HEK293 (cell line): ENCODE data around the gene BORCS6.

Source experiments
- GLIS2 ChIP-seq: fragments of 450-650 bp; formaldehyde crosslinking; IDR thresholded peaks from 2 replicates; pipeline ENCODE4 v1.5.1; 2016; ENCODE audit warnings: missing biosample characterization, missing genetic modification characterization
- HOXA7 ChIP-seq: sonication (generic); formaldehyde crosslinking; IDR thresholded peaks from 2 replicates; pipeline ENCODE4 v1.8.1; 2022; ENCODE audit warnings: missing genetic modification reagents, borderline replicate concordance
- TCF7L2 ChIP-seq: IDR thresholded peaks from 2 replicates; pipeline ENCODE4 v1.6.1; 2011; ENCODE audit warnings: low read depth, mild to moderate bottlenecking, inconsistent platforms, low read length, moderate library complexity, borderline replicate concordance
- ZBTB1 ChIP-seq: fragments of 450-650 bp; formaldehyde crosslinking; IDR thresholded peaks from 2 replicates; pipeline ENCODE4 v1.5.1; 2016; ENCODE audit warnings: missing biosample characterization, missing genetic modification characterization
- ZBTB48 ChIP-seq: fragments of 450-650 bp; formaldehyde crosslinking; IDR thresholded peaks from 2 replicates; pipeline ENCODE4 v1.5.1; 2016; ENCODE audit warnings: missing biosample characterization, missing genetic modification characterization
- ZIC2 ChIP-seq: fragments of 450-650 bp; formaldehyde crosslinking; IDR thresholded peaks from 2 replicates; pipeline ENCODE4 v1.5.1; 2016; ENCODE audit warnings: missing biosample characterization, missing genetic modification characterization
- ZNF157 ChIP-seq: fragments of 450-650 bp; formaldehyde crosslinking; IDR thresholded peaks from 2 replicates; pipeline ENCODE4 v1.5.1; 2016; ENCODE audit warnings: missing biosample characterization, missing genetic modification characterization
- ZNF335 ChIP-seq: fragments of 450-650 bp; formaldehyde crosslinking; conservative IDR thresholded peaks from 2 replicates; pipeline ENCODE4 v1.5.1; 2016; ENCODE audit warnings: missing biosample characterization, missing genetic modification characterization
- ZNF391 ChIP-seq: fragments of 450-650 bp; formaldehyde crosslinking; IDR thresholded peaks from 2 replicates; pipeline ENCODE4 v1.5.1; 2016; ENCODE audit warnings: low read depth, missing biosample characterization, missing genetic modification characterization, borderline replicate concordance
- ZNF404 ChIP-seq: fragments of 450-650 bp; formaldehyde crosslinking; IDR thresholded peaks from 2 replicates; pipeline ENCODE4 v1.5.1; 2017; ENCODE audit warnings: missing biosample characterization, missing genetic modification characterization
- ZNF426 ChIP-seq: fragments of 450-650 bp; formaldehyde crosslinking; IDR thresholded peaks from 2 replicates; pipeline ENCODE4 v1.5.1; 2017; ENCODE audit warnings: missing biosample characterization, missing genetic modification characterization, mild to moderate bottlenecking, inconsistent platforms, moderate library complexity
- ZNF501 ChIP-seq: fragments of 450-650 bp; formaldehyde crosslinking; IDR thresholded peaks from 2 replicates; pipeline ENCODE4 v1.5.1; 2016; ENCODE audit warnings: missing biosample characterization, missing genetic modification characterization
- ZNF510 ChIP-seq: fragments of 450-650 bp; formaldehyde crosslinking; IDR thresholded peaks from 2 replicates; pipeline ENCODE4 v1.5.1; 2018; ENCODE audit warnings: mild to moderate bottlenecking, missing genetic modification characterization, missing biosample characterization; ENCODE audit not compliant: insufficient replicate concordance
- ZNF544 ChIP-seq: fragments of 450-650 bp; formaldehyde crosslinking; IDR thresholded peaks from 2 replicates; pipeline ENCODE4 v1.5.0; 2017; ENCODE audit warnings: missing biosample characterization, missing genetic modification characterization
- ZNF677 ChIP-seq: fragments of 450-650 bp; IDR thresholded peaks from 2 replicates; pipeline ENCODE4 v1.5.0; 2018; ENCODE audit warnings: missing biosample characterization, mild to moderate bottlenecking, missing genetic modification characterization, moderate library complexity
- ZNF747 ChIP-seq: fragments of 450-650 bp; formaldehyde crosslinking; IDR thresholded peaks from 2 replicates; pipeline ENCODE4 v1.5.1; 2016; ENCODE audit warnings: missing biosample characterization, missing genetic modification characterization
- ZNF830 ChIP-seq: fragments of 450-650 bp; IDR thresholded peaks from 2 replicates; pipeline ENCODE4 v1.5.0; 2018; ENCODE audit warnings: missing biosample characterization, missing genetic modification characterization, low read depth, mild to moderate bottlenecking, moderate library complexity
- ZNF837 ChIP-seq: fragments of 450-650 bp; formaldehyde crosslinking; IDR thresholded peaks from 2 replicates; pipeline ENCODE4 v1.5.1; 2016; ENCODE audit warnings: missing biosample characterization, missing genetic modification characterization
- ZXDB ChIP-seq: fragments of 450-650 bp; formaldehyde crosslinking; IDR thresholded peaks from 2 replicates; pipeline ENCODE4 v1.5.1; 2016; ENCODE audit warnings: missing biosample characterization, missing genetic modification characterization
- TF ChIP-seq, protein P1 (sequence below): fragments of 450-650 bp; formaldehyde crosslinking; IDR thresholded peaks from 2 replicates; pipeline ENCODE4 v1.5.1; 2016; ENCODE audit warnings: missing biosample characterization, missing genetic modification characterization
- TF ChIP-seq, protein P2 (sequence below): fragments of 450-650 bp; formaldehyde crosslinking; IDR thresholded peaks from 2 replicates; pipeline ENCODE4 v1.5.1; 2017; ENCODE audit warnings: missing biosample characterization, missing genetic modification characterization
- TF ChIP-seq, protein P3 (sequence below): fragments of 450-650 bp; formaldehyde crosslinking; IDR thresholded peaks from 2 replicates; pipeline ENCODE4 v1.5.1; 2017; ENCODE audit warnings: missing biosample characterization, missing genetic modification characterization
- TF ChIP-seq, protein P4 (sequence below): fragments of 450-650 bp; formaldehyde crosslinking; IDR thresholded peaks from 2 replicates; pipeline ENCODE4 v1.5.1; 2016; ENCODE audit warnings: missing biosample characterization, missing genetic modification characterization
- TF ChIP-seq, protein P5 (sequence below): fragments of 450-650 bp; formaldehyde crosslinking; IDR thresholded peaks from 2 replicates; pipeline ENCODE4 v1.5.1; 2016; ENCODE audit warnings: missing biosample characterization, missing genetic modification characterization, borderline replicate concordance
- TF ChIP-seq, protein P6 (sequence below): fragments of 450-650 bp; formaldehyde crosslinking; IDR thresholded peaks from 2 replicates; pipeline ENCODE4 v1.5.1; 2016; ENCODE audit warnings: missing biosample characterization, missing genetic modification characterization
- TF ChIP-seq, protein P7 (sequence below): fragments of 450-650 bp; formaldehyde crosslinking; IDR thresholded peaks from 2 replicates; pipeline ENCODE4 v1.5.0; 2017; ENCODE audit warnings: missing biosample characterization, missing genetic modification characterization, borderline replicate concordance

Gene BORCS6

DNA sequence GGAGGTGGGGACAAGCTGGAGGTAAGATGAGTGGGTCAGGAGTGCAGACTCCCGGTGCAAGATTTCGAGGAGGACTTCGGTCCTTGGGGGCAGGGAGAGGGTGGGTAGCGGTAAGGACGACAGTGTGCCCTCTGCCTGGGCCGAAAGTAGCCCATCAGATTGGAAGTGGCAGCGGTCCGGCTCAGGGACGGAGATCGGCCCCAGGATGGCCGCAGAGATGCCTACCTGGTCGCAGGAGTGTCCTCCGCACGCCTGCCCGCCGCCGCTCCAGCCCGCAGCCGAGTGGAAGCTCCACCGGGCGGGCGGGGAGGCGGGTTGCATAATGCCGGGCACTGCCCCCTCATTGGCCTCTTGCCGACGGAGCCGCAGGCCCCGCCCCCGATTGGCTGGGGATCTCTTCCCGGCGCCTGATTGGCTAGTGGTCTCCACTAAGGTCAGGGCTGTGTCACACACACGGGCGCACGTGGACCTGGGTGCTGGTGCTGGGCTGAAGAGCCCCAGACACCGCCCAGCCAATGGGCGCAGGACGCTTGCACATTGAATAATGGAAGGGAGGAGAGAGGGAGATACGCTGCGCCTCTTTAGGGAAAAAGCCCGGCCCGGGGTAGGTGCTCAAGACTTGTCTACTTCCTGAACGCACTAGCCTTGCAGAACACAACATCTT is 37.7 kb downstream of the BORCS6 start, which contains the start of gene PER1 (continued):
- TF ChIP-seq, protein P1, sequence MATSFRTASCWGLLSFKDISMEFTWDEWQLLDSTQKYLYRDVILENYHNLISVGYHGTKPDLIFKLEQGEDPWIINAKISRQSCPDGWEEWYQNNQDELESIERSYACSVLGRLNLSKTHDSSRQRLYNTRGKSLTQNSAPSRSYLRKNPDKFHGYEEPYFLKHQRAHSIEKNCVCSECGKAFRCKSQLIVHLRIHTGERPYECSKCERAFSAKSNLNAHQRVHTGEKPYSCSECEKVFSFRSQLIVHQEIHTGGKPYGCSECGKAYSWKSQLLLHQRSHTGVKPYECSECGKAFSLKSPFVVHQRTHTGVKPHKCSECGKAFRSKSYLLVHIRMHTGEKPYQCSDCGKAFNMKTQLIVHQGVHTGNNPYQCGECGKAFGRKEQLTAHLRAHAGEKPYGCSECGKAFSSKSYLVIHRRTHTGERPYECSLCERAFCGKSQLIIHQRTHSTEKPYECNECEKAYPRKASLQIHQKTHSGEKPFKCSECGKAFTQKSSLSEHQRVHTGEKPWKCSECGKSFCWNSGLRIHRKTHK (tag by site-specific recombination): no peak
- TF ChIP-seq GLIS2 (peak; percentile 81), ZBTB48 (tag by site-specific recombination) (no peak), HOXA7 (no peak), ZNF426 (tag by site-specific recombination) (no peak), ZIC2 (tag by site-specific recombination) (no peak), ZNF677 (tag by site-specific recombination) (no peak), ZNF404 (tag by site-specific recombination) (no peak), ZNF501 (tag by site-specific recombination) (peak; percentile 56; the same call in 1 of the 2 replicates), ZNF391 (tag by site-specific recombination) (peak; percentile 54; the same call in 1 of the 2 replicates), ZNF157 (tag by site-specific recombination) (no peak), ZNF510 (tag by site-specific recombination) (no peak), TCF7L2 (no peak), ZBTB1 (tag by site-specific recombination) (peak; percentile 97), ZNF837 (tag by site-specific recombination) (no peak), ZNF544 (tag by site-specific recombination) (no peak), ZNF335 (peak; percentile 98), ZNF830 (tag by site-specific recombination) (no peak), ZNF747 (tag by site-specific recombination) (no peak), ZXDB (tag by site-specific recombination) (no peak)
- TF ChIP-seq, protein P2, sequence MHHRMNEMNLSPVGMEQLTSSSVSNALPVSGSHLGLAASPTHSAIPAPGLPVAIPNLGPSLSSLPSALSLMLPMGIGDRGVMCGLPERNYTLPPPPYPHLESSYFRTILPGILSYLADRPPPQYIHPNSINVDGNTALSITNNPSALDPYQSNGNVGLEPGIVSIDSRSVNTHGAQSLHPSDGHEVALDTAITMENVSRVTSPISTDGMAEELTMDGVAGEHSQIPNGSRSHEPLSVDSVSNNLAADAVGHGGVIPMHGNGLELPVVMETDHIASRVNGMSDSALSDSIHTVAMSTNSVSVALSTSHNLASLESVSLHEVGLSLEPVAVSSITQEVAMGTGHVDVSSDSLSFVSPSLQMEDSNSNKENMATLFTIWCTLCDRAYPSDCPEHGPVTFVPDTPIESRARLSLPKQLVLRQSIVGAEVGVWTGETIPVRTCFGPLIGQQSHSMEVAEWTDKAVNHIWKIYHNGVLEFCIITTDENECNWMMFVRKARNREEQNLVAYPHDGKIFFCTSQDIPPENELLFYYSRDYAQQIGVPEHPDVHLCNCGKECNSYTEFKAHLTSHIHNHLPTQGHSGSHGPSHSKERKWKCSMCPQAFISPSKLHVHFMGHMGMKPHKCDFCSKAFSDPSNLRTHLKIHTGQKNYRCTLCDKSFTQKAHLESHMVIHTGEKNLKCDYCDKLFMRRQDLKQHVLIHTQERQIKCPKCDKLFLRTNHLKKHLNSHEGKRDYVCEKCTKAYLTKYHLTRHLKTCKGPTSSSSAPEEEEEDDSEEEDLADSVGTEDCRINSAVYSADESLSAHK (tag by site-specific recombination): no peak
- TF ChIP-seq, protein P3, sequence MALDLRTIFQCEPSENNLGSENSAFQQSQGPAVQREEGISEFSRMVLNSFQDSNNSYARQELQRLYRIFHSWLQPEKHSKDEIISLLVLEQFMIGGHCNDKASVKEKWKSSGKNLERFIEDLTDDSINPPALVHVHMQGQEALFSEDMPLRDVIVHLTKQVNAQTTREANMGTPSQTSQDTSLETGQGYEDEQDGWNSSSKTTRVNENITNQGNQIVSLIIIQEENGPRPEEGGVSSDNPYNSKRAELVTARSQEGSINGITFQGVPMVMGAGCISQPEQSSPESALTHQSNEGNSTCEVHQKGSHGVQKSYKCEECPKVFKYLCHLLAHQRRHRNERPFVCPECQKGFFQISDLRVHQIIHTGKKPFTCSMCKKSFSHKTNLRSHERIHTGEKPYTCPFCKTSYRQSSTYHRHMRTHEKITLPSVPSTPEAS (tag by site-specific recombination): no peak
- TF ChIP-seq, protein P4, sequence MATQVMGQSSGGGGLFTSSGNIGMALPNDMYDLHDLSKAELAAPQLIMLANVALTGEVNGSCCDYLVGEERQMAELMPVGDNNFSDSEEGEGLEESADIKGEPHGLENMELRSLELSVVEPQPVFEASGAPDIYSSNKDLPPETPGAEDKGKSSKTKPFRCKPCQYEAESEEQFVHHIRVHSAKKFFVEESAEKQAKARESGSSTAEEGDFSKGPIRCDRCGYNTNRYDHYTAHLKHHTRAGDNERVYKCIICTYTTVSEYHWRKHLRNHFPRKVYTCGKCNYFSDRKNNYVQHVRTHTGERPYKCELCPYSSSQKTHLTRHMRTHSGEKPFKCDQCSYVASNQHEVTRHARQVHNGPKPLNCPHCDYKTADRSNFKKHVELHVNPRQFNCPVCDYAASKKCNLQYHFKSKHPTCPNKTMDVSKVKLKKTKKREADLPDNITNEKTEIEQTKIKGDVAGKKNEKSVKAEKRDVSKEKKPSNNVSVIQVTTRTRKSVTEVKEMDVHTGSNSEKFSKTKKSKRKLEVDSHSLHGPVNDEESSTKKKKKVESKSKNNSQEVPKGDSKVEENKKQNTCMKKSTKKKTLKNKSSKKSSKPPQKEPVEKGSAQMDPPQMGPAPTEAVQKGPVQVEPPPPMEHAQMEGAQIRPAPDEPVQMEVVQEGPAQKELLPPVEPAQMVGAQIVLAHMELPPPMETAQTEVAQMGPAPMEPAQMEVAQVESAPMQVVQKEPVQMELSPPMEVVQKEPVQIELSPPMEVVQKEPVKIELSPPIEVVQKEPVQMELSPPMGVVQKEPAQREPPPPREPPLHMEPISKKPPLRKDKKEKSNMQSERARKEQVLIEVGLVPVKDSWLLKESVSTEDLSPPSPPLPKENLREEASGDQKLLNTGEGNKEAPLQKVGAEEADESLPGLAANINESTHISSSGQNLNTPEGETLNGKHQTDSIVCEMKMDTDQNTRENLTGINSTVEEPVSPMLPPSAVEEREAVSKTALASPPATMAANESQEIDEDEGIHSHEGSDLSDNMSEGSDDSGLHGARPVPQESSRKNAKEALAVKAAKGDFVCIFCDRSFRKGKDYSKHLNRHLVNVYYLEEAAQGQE (tag by site-specific recombination): no peak
- TF ChIP-seq, protein P5, sequence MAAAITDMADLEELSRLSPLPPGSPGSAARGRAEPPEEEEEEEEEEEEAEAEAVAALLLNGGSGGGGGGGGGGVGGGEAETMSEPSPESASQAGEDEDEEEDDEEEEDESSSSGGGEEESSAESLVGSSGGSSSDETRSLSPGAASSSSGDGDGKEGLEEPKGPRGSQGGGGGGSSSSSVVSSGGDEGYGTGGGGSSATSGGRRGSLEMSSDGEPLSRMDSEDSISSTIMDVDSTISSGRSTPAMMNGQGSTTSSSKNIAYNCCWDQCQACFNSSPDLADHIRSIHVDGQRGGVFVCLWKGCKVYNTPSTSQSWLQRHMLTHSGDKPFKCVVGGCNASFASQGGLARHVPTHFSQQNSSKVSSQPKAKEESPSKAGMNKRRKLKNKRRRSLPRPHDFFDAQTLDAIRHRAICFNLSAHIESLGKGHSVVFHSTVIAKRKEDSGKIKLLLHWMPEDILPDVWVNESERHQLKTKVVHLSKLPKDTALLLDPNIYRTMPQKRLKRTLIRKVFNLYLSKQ (tag by site-specific recombination): no peak
- TF ChIP-seq, protein P6, sequence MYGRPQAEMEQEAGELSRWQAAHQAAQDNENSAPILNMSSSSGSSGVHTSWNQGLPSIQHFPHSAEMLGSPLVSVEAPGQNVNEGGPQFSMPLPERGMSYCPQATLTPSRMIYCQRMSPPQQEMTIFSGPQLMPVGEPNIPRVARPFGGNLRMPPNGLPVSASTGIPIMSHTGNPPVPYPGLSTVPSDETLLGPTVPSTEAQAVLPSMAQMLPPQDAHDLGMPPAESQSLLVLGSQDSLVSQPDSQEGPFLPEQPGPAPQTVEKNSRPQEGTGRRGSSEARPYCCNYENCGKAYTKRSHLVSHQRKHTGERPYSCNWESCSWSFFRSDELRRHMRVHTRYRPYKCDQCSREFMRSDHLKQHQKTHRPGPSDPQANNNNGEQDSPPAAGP (tag by site-specific recombination): peak; percentile 75
- TF ChIP-seq, protein P7, sequence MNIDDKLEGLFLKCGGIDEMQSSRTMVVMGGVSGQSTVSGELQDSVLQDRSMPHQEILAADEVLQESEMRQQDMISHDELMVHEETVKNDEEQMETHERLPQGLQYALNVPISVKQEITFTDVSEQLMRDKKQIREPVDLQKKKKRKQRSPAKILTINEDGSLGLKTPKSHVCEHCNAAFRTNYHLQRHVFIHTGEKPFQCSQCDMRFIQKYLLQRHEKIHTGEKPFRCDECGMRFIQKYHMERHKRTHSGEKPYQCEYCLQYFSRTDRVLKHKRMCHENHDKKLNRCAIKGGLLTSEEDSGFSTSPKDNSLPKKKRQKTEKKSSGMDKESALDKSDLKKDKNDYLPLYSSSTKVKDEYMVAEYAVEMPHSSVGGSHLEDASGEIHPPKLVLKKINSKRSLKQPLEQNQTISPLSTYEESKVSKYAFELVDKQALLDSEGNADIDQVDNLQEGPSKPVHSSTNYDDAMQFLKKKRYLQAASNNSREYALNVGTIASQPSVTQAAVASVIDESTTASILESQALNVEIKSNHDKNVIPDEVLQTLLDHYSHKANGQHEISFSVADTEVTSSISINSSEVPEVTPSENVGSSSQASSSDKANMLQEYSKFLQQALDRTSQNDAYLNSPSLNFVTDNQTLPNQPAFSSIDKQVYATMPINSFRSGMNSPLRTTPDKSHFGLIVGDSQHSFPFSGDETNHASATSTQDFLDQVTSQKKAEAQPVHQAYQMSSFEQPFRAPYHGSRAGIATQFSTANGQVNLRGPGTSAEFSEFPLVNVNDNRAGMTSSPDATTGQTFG (tag by site-specific recombination): no peak
